Middle frontal gyrus (tissue), 1 donor: ENCODE results near the gene SPRYD3.
A peak's percentile ranks its signal among the peaks of the same experiment; 100 is the strongest.
"Not testable (repeated sequence)": the region's sequence is repeated elsewhere in the genome, so short reads cannot be mapped to it uniquely, and the experiment has no call there.

ENCODE experiments used
- DNase-seq: peaks from one replicate; pipeline ENCODE4 v3.0.0-alpha.2; 2015; ENCODE audit warnings: low spot score; ENCODE audit errors: extremely low spot score

Gene SPRYD3

GRCh38 chr12:53079226-53080117 is at the start of gene SPRYD3:
TSS of gene SPRYD3 (minus strand) at chr12:53079390. CDS start at chr12:53079333, 57 bp downstream.
- peak; percentile 97 for DNase-seq

GRCh38 chr12:53127169-53127568 is 48.0 kb upstream of the SPRYD3 start:
- no peak for DNase-seq

GRCh38 chr12:53124352-53124723 is 45.1 kb upstream of the SPRYD3 start:
- no peak for DNase-seq

GRCh38 chr12:53123578-53124351 is 44.6 kb upstream of the SPRYD3 start:
- no peak for DNase-seq

- no peak for DNase-seq
Observed at GRCh38 chr12:53122961-53123468, 43.8 kb upstream of the SPRYD3 start.

- no peak for DNase-seq
Observed at GRCh38 chr12:53120685-53121525, 41.7 kb upstream of the SPRYD3 start.

- DNase-seq = no peak
Observed at GRCh38 chr12:53118751-53119300, 39.6 kb upstream of the SPRYD3 start.

GRCh38 chr12:53115891-53116648 is 36.9 kb upstream of the SPRYD3 start:
- no peak for DNase-seq

GRCh38 chr12:53115112-53115890 is 36.1 kb upstream of the SPRYD3 start:
- DNase-seq = no peak

- no peak for DNase-seq
Observed at GRCh38 chr12:53113951-53114350, 34.8 kb upstream of the SPRYD3 start.

GRCh38 chr12:53113136-53113705 is 34.0 kb upstream of the SPRYD3 start:
- DNase-seq = no peak

GRCh38 chr12:53112431-53112830 is 33.2 kb upstream of the SPRYD3 start:
- not testable (repeated sequence) for DNase-seq

GRCh38 chr12:53107122-53107521 is 27.9 kb upstream of the SPRYD3 start:
- DNase-seq = no peak

- DNase-seq = no peak
Observed at GRCh38 chr12:53105712-53106439, 26.7 kb upstream of the SPRYD3 start.

GRCh38 chr12:53105256-53105655 is 26.1 kb upstream of the SPRYD3 start:
- DNase-seq = no peak

- DNase-seq = no peak
Observed at GRCh38 chr12:53103860-53104305, 24.7 kb upstream of the SPRYD3 start.

- no peak for DNase-seq
Observed at GRCh38 chr12:53102883-53103807, 24.0 kb upstream of the SPRYD3 start, which contains the start of gene SOAT2. TSS of gene SOAT2 (plus strand) at chr12:53103486. CDS start at chr12:53103578, 92 bp downstream.
